UCSD-AML1 (cell line): ENCODE measurements around the gene MRPL41.
"Not testable (repeated sequence)": the region's sequence is repeated elsewhere in the genome, so short reads cannot be mapped to it uniquely, and the experiment has no call there.

Experiments
- DNase-seq: peaks from one replicate; lab custom pipeline; 2025; ENCODE audit not compliant: unreplicated experiment; lab: John Stamatoyannopoulos, UW

Gene MRPL41

DNA sequence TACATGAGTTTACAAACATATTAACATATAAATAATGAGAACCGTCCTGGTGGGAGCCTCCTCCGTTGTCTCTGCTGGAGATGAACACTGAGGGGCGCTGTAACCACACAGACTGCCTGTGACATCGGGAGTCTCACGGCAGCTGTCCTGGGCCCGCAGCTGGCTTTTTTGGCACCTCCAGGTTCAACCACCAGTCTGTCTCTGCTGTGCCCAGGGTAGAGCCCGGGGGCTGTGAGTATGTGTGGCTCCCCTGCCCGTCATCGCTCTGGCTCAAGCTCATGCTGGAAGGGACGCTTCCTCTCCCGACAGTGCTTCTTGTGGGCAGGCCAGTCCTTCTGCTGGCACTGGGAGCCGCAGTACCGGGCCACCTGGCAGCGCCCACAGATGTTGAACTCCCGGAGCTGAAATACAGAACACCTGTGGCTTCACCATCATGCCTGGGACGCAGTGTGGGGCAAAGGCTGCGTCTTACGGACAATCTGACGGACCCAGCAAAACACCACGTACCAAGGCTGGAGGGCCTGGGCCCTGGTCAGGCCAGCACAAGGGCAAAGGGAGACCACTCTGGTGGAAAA lies 30.7 kb downstream of the MRPL41 start:
- DNase-seq = peak; percentile 33

DNA sequence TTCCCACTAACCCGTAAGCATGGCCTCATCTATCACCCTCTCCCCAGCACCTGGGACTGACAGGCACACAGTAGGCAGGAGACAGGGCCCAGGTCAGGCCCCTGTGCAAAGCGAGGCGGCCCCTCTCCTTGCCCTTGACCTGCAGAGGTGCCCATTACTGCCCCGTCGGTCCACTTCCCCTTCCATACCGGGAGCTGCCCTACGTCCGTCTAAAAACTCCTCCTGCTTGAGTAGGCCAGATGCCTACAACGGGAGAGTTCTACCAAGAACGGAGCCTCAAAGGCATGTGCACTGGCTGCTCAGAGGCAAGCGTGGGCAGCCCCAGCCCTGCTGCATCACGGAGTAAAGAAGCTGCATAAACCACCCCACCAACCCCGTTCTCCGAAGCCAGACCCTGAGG lies 31.7 kb downstream of the MRPL41 start:
- no peak for DNase-seq

DNA sequence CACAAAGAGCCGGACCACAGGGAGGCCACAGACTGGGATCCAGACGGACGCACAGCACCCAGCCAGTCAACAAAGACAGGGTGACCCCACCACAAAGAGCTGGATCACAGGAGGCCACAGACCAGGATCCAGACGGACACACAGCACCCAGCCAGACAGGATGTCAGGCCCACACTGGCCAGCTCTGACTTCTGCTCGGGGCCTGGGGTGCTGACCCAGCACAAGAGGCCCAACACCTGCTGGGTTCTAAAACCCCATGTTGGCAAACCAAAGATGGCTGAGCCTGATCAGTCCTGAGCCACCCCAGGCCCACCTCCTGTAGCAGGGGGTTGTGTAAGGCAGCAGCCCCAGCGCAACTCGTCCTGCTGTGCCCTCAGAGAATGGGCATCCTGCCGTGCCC lies 32.3 kb downstream of the MRPL41 start:
- DNase-seq = no peak

DNA sequence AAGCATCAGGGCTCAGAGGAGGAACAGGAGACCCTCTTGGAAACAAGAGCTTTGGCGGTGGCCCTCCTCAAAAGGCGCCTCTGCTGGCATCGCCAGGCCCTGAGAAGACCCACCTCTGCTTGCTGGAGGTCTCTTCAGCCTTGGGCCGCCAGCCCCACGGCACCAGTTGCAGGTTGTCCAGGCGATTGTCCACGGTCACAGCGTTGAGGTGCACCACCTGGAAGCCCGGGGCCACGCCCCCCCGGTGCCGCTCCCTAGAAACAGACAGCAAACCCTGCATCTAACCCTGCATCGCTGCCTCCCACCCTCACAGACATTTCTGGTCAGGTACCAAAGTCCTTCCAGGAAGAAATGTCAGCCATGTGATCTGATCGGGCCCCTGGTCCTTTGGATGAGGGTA lies 35.2 kb downstream of the MRPL41 start:
- DNase-seq = no peak

DNA sequence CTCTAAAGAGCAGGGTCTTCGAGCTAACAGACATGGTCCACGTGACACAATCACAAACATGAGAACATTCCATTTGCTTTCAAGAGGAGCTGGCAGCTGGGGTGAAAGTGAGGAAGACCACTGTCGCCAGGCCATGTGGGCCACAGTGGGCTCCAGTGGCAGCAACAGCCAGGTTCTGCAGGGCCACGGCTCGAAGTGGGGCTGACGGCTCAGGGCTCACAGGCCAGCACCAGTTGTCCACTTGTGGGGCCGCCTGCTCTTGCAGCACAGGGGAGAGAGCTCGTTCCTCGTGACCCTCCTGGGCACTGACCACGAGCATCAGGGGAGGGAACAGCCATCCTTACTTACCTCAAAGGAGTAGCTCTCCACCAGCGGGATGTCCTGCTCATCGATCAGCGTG lies 36.6 kb downstream of the MRPL41 start:
- no peak for DNase-seq

DNA sequence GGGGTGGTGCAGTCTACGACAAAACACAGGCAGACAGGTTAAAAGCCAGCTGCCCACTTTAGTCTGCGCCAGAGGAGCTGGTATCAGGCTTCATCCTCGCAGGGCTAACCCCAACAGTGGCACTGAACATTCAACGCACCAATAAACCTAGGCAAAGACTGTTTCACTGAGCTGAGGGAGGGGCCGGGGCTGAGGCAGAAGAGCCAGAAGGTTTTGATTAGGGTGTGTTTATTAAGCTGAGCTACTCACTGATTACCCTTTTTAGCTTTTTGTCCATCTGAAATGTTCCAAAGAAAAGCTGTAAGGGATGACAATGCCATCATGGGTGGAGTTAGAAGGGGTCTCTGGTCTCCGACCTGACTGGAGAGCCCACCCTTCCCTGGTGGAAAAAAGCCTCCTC lies 37.2 kb downstream of the MRPL41 start:
- no peak for DNase-seq

DNA sequence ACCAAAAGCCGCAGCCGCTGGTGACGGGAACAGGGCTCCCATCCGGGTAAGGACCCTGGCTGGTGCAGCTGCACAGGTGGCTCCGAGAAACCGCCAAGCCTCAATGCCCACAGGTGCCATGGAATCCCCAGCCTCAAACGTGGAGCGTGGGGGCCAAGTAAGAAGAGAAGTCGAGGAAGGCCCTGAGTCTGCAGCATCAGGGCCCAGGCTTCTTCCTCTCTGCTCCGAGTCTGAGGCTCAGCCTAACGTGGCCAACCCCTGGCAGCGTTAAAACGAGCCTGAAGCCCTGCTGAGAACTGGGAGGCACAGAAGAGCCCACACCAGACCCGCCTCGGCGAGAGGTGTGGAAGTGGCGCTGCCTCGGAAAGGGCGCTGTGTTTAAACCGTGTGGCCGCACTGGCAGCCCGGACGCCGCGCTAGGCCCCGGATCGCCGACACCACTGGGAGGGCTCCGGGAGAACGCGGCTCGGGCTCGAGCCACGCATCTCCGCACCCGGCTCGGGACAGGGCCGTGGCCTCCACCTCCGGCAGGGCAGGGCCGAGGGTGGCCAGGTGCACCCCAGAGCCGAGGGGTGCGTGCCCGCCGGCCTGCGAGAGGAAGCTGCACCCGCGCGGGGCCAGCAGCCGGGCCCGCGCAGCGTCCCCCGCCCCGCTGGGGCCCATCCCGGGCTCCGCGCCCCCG lies 37.9 kb downstream of the MRPL41 start:
- no peak for DNase-seq

DNA sequence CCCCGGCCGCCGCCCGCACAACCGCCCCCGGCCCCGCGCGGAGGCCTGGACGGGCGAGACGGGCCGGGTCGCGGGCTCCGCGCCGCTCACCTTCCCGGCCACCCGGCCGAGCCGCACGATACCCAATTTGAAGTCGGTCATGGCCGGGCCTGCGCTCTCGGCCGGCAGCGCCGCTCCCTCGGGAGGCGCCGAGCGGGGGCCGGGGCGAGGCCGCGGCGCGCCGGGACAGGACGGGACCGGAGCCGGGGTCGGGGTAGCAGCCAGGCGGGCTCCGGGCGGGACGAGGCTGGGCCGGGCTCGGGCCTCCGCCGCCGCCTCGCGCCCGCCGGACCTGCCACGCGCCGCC lies 38.4 kb downstream of the MRPL41 start:
- no peak for DNase-seq

DNA sequence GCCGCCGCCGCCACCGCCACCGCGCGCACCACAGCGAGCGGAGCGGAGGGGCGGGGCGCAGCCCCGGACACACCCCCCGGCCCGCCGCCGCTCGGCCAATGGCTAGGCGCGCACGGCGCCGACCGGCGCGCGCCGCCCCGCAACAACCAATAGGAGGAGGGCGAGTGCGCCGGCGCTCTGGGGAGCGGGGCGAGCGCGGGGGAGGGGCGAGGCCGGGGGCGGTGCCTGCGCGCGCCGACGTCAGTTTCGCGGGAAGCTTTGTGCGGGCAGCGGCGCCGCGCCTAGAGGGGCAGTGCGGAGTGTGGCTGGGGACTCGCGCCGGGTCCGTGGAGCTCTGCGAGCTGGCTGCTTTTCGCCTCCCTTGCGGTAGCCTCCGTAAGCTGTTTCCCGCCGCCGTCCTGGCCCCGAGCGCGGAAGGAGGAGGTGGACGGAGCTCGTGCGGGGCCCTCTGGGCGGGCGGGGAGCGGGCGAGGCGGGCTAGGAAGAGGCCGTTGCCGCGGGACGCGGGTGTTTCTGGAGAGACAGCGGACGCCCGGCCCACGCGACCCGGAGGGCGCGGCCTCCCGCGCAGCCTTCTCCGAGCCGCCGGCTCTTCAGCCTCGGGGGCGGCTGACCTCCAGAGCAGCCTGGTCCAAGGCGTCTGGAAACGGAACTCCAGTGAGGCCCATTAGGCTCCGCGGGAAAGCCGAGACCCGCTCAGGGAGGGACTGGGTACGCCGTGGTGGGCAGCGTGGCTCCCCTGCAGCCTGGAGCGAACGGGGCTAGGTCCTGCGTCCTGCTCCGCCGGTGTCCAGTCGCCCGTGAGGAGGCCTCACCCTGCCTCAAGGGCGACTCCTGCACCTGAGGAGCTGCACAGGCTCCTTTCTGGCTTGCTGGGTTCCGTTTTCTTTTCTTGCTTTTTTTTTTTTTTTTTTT lies 39.0 kb downstream of the MRPL41 start, which contains the start of gene ZMYND19:
ZMYND19 (minus strand) TSS at position 44 of the 915 bp plus-strand sequence. CDS start 249 bp downstream, outside the sequence.
- DNase-seq = peak; percentile 93

DNA sequence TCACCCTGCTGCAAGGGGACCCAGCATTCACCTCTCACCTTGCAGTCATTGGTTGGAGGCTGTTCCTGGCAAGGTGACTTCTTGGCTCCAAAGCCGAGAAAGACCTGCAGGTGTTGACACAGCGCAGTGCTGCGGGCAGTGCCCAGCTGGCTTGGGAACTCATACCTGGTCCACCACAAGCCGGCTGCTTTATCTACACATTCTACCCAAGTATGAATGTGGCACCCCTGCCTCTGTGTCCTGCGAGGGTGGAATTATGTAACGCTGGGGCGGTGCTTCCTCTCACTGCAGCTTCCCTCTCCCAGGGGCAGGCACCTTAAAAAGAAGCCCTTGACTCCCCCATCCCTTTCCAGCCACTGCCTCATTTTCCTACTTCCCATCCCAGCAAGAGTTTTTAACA lies 41.1 kb downstream of the MRPL41 start:
- no peak for DNase-seq

DNA sequence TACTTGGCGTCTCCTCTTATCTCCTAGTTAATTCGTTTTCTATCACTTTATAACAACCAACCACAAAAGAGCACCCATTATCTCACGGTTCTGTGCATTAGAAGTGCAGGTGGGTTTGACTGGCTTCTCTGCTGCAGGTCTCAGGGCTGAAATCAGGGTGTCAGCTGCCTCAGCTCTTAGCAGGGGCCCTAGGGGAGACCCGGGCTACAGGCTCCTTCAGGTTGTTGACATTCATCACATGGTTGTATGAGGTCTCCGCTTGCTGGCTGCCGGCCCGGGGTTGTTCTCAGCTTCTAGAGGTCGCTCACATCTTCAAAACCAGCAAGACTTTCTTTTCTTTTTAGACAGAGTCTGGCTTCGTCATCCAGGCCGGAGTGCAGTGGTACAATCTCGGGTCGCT lies 41.5 kb downstream of the MRPL41 start:
- DNase-seq = no peak

DNA sequence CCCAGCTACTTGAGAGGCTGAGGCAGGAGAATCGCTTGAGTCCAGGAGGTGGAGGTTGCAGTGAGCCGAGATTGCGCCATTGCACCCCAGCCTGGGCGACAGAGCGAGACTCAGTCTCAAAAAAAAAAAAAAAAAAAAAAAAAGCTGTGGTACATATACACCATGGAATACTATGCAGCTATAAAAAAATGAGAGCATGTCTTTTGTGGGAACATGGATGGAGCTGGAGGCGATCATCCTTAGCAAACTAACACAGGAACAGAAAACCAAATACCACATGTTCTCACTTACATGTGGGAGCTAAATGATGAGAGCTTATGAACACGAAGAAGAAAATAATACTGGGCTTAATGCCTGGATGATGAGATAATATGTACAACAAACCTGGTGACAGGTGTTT lies 44.9 kb downstream of the MRPL41 start:
- not testable (repeated sequence) for DNase-seq

DNA sequence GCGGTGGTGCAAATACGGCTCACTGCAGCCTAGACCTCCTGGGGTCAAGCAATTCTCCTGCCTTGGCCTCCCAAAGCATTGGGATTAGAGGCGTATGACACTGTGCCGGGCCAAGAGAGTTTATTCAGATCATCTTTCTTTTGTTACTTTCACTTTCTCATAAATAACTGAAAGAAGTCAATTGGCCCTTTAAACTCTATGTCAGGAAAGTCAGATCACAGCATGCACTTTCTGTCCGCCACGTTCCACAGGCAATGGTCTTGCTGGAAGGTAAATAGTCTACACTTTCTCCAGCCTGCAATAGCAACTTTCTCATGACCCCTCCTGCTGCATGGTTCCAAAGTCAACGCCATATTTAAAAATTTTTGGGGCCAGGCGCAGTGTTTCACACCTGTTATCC lies 47.3 kb downstream of the MRPL41 start:
- no peak for DNase-seq
